ENCODE data around the gene RPS29. TPM values are rescaled to one million over a fixed set of nuclear protein-coding genes. Genes with fewer than 3 reads are reported as not detected.
A peak's percentile ranks its signal among the peaks of the same experiment; 100 is the strongest.
"Not testable (repeated sequence)": the region's sequence is repeated elsewhere in the genome, so short reads cannot be mapped to it uniquely, and the experiment has no call there.

The RPS29 gene
- total RNA-seq = 1,000 to 10,000 TPM; 2,303 to 2,539 (median 2,513) TPM

DNA sequence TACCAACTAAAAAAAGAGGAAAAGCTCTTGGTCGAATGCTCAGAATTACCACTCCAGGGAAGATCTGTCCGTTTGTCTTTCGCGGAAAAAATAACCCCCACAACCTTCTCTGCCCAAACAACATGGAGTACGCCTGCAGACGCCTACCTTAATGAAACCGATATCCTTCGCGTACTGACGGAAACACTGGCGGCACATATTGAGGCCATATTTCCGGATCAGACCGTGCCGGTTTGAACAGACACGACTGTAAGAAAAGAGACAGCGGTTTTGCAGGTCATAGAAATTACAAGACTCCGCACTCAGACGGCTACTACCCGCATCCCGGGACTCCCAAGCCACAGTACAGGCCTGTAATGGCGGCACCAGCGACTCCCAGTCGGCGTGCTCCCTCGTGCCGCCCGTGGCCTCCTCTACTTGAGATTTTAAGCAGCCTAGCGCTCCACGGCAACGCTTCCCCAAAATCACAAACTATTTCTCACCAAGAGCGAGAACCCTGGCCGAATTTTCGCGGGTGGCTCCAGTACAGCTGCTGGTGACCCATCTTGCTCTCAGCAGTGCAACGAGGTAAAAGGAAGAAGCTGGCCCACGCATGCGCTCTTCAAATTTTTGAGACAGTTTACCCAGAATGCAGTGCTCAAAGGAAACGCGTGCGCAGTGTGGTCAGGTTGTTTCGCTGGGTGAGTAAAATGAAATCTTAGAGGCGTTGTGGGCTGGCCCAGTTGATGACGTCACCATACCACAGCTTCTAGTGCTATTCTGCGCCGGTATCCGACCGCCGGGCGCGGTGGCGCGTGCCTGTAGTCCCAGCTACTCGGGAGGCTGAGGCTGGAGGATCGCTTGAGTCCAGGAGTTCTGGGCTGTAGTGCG, at the start of gene RPS29:
RPS29 (minus strand) TSS at position 578 of the 870 bp plus-strand sequence; CDS start at position 544, 34 bp downstream.
- Mint-ChIP-seq H3K27me3 (ENCODE audit: low read depth) (peaks cover 1% of the 10 kb centered on the region), H3K36me3 (ENCODE audit: insufficient read depth) (peaks cover 48% of the 10 kb centered on the region), H3K9me3 (no peaks in the 10 kb centered on the region), H3K4me3 (peak within 1 kb of the TSS; percentile 93), H3K4me1 (ENCODE audit: low read depth) (peaks cover 36% of the 10 kb centered on the region)
- peak; percentile 98 for DNase-seq
- peak; percentile 86 to 87 for ATAC-seq

DNA sequence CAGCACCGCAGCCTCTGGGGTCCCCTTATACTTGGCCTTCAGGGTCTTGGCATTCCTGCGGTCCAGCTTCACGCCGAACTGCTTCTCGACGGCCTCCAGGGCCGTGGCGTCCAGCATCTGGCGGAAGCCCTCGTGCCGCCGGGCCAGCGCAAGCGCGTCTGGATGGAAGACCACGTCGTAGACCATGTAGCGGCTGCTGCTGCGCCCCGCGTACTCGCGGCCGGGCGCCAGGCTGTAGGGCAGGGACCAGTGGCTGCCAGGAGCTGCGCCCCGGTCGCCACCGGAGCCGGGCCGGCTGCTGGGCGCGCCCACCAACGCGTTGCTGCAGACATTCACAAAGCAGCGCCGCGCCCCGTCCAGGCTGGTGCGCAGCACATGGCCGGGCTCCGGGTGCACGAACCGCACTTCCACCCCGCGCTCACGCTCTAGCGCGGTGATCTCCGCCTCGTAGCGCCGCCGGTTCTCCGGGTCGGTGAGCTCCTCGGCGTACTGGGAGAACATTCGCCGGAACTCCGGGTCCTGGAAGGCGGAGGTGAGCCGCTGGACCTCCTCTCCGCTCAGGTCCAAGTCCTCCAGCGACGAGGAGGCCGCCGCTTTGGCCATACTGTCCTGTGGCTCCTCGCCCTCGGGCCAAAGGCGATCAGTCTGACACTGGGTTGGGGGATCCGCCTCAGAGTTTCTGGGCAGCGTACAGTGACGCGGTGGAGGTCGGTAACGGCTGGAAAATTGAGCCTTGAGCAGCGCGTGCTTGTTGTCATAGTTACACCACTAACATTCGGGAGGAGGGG, 48.6 kb upstream of the RPS29 start, which contains the start of gene DNAAF2:
DNAAF2 (minus strand) TSS at position 698 of the 788 bp plus-strand sequence; CDS start at position 603, 95 bp downstream.
- Mint-ChIP-seq H3K36me3 (ENCODE audit: insufficient read depth) (peaks cover 23% of the 10 kb centered on the region), H3K9me3 (no peaks in the 10 kb centered on the region), H3K4me3 (peak within 1 kb of the TSS; percentile 96), H3K4me1 (ENCODE audit: low read depth) (peaks cover 45% of the 10 kb centered on the region), H3K27me3 (ENCODE audit: low read depth) (no peaks in the 10 kb centered on the region)
- ATAC-seq (peak; percentile 46 to 47), DNase-seq (peak; percentile 55)

DNA sequence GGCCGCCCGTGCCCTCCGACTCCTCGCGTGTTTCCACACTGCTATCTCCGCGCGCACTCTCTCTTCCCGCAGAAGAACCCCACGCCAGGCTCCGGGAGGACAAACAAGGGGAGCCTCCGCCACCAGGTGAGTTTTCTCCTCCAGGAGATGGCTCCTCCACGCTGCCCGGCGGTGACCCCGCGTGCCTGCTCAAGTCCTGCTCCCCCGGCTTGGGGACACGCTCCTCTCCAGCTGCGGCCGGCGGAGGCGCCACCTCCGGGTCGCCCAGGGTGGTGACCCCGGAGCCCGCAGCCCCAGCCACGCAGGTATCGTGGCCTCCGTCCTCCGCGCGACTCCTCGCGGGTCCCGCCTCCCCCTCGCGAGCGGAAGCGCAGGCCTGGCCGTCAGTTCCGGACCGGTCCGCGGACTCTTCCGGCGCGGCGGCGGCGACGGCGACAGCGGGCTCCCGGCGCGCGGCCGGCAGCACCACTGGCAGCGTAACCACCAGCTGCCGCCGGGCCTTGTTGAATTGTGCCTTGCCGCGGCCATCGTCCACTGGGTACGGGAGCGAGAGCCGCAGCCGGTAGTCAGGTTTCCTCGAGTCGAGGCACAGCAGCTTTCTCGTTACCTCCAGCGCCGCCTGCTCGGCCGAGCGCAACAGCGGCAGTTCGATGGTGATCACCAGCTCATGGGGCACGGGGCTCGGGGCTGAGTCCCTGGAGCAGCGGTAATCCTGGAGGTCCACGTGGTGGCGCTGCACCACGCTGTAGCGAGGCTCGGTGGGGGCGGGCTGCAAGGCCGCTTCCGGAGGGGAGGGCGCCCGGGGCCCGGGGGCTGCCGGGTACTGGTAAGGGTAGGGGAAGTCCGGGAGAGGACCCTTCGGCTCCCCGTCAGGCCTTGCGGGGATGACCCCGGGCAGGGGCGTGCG, 47.7 kb upstream of the RPS29 start:
- Mint-ChIP-seq H3K36me3 (ENCODE audit: insufficient read depth) (peaks cover 19% of the 10 kb centered on the region), H3K4me3 (peak overlapping the region; percentile 96), H3K4me1 (ENCODE audit: low read depth) (peaks cover 40% of the 10 kb centered on the region), H3K27me3 (ENCODE audit: low read depth) (no peaks in the 10 kb centered on the region), H3K9me3 (no peaks in the 10 kb centered on the region)
- ATAC-seq (peak; percentile 84 to 86), DNase-seq (peak; percentile 93)

DNA sequence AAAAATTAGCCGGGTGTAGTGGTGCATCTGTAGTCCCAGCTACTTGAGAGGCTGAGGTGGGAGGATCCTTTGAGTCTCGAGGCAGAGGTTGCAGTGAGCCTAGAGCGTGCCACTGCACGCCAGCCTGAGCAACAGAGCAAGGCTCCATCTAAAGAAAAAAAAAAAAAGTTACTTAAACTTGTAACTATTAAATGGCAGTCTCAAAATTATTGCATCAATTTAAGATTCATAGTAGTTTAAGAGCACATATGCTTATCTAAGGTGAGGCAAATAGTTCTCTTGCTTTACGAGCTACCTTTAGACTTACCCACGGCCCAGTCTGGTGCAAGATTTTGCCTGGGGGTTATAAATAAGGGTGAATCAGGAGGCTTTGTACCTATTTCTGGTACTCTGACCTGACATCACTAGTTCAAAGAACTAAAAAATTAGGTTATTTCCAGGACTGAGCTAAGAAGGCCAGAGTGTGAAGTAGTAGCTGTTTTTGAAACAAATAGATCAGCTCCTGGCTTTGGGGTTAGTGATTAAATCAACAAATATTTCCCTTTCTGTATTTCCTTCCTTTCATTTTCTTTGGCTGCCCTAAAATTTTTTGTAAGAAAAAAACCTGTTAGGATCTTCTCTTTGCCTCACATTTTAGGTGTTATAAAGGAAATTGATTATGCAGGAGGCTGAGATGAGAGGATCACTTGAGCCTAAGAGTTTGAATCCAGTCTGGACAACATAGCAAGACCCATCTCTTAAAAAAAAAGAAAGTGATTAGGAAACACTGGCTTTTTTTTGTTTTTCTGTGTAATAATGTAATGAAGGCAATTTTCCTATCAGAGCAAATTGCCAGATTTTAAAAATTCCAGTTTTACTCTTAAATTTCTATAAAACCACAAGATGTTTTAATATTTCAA, 38.0 kb upstream of the RPS29 start:
- ATAC-seq = no peak
- no peak for DNase-seq
- H3K9me3 Mint-ChIP-seq = no peaks in the 10 kb centered on the region
- peaks cover 22% of the 10 kb centered on the region for H3K36me3 Mint-ChIP-seq (ENCODE audit: insufficient read depth)
- H3K27me3 Mint-ChIP-seq (ENCODE audit: low read depth) = no peaks in the 10 kb centered on the region
- H3K4me1 Mint-ChIP-seq (ENCODE audit: low read depth) = peaks cover 42% of the 10 kb centered on the region
- H3K4me3 Mint-ChIP-seq = peak overlapping the region; percentile 97

DNA sequence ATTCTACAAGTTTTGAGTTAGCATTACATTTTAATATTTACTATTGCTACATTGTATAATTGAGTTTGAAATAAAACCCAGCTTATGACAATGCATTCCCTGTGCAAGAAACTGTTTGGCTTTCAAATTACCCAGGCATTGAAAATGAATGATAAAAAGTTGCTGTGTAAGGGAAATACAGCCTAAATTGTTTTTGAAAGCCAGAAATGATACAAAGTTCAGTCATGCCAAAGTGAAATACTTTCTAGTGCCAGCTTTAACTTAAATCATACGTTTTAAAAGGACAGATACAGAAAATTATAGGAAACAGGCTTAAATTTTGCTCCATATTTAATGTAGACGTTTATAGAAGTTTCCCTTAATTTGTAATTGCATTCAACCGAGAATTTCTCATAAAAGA, 37.2 kb upstream of the RPS29 start:
- Mint-ChIP-seq H3K4me3 (peak overlapping the region; percentile 97), H3K4me1 (ENCODE audit: low read depth) (peaks cover 47% of the 10 kb centered on the region), H3K9me3 (no peaks in the 10 kb centered on the region), H3K36me3 (ENCODE audit: insufficient read depth) (peaks cover 29% of the 10 kb centered on the region), H3K27me3 (ENCODE audit: low read depth) (no peaks in the 10 kb centered on the region)
- ATAC-seq (no peak), DNase-seq (no peak)

DNA sequence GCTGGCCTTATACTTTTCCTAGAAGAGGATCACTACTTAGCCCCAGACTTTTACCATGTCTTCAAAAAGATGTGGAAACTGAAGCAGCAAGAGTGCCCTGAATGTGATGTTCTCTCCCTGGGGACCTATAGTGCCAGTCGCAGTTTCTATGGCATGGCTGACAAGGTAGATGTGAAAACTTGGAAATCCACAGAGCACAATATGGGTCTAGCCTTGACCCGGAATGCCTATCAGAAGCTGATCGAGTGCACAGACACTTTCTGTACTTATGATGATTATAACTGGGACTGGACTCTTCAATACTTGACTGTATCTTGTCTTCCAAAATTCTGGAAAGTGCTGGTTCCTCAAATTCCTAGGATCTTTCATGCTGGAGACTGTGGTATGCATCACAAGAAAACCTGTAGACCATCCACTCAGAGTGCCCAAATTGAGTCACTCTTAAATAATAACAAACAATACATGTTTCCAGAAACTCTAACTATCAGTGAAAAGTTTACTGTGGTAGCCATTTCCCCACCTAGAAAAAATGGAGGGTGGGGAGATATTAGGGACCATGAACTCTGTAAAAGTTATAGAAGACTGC, 35.9 kb upstream of the RPS29 start:
- peak overlapping the region; percentile 97 for H3K4me3 Mint-ChIP-seq
- peaks cover 34% of the 10 kb centered on the region for H3K36me3 Mint-ChIP-seq (ENCODE audit: insufficient read depth)
- no peak for DNase-seq
- no peaks in the 10 kb centered on the region for H3K9me3 Mint-ChIP-seq
- peaks cover 53% of the 10 kb centered on the region for H3K4me1 Mint-ChIP-seq (ENCODE audit: low read depth)
- H3K27me3 Mint-ChIP-seq (ENCODE audit: low read depth) = no peaks in the 10 kb centered on the region
- no peak for ATAC-seq

DNA sequence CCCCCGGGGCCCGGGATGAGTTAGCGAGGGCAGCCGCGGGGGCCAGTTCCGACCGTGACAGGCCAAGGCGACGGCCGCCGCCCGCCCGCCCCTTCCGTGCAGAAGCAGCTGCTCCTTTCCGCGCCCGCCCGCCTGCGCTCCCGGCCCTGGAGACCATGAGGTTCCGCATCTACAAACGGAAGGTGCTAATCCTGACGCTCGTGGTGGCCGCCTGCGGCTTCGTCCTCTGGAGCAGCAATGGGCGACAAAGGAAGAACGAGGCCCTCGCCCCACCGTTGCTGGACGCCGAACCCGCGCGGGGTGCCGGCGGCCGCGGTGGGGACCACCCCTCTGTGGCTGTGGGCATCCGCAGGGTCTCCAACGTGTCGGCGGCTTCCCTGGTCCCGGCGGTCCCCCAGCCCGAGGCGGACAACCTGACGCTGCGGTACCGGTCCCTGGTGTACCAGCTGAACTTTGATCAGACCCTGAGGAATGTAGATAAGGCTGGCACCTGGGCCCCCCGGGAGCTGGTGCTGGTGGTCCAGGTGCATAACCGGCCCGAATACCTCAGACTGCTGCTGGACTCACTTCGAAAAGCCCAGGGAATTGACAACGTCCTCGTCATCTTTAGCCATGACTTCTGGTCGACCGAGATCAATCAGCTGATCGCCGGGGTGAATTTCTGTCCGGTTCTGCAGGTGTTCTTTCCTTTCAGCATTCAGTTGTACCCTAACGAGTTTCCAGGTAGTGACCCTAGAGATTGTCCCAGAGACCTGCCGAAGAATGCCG, 35.1 kb upstream of the RPS29 start:
- DNase-seq = peak; percentile 47
- Mint-ChIP-seq H3K4me3 (peak overlapping the region; percentile 97), H3K27me3 (ENCODE audit: low read depth) (no peaks in the 10 kb centered on the region), H3K36me3 (ENCODE audit: insufficient read depth) (peaks cover 31% of the 10 kb centered on the region), H3K4me1 (ENCODE audit: low read depth) (peaks cover 51% of the 10 kb centered on the region), H3K9me3 (no peaks in the 10 kb centered on the region)
- peak; percentile 18 to 20 for ATAC-seq

DNA sequence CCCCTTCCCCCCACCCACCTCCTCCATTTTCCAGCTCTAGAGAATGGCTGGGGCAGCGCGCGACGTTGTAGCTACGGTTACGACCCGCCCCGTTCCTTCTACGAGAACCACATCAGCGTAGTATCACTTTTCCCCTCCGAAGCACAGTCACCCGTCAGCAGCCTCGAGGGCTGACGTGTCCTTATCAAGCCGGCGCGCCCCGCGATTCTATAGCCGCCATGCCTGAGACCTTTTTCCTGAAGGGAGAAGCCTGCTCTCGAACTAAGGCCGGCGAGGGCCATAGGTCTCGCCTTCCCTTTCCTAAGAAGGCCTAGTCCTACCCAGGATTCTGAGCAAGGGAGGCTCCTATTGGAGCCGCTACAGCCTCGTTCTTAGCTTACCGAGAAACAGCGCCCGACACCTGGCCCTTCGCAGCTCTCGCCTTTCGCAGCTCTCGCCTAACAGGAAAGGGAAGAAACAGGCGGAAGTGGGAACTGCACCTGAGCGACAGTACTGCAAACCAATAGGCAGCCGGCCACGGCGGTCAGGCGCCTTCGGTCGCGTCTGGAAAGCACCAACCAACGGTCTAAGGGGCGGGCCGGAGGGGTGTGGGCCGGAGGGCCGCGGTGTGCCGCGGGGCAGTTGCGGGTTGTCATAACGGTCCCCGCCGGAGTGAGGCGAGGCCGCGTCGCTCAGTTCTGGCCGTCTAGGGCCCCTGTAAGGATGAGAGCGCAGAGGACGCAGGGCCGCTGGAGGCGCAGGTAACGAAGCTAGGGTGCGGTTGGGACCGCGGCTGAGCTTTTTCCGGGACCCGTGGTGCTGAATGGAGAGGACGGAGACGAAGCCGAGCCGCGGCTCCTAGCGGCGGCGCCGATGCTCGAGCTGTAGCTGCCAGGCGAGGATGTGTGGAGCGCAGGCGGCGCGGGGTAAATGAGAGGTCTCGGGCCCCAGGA, 34.3 kb upstream of the RPS29 start, which contains the start of the genes MGAT2 and RPL36AL:
MGAT2 (plus strand) TSS at position 618 of the 932 bp plus-strand sequence. CDS start 470 bp downstream, outside the sequence.
RPL36AL (minus strand) TSS at position 445 of the 932 bp plus-strand sequence. CDS start 1,522 bp downstream, outside the sequence.
- Mint-ChIP-seq H3K27me3 (ENCODE audit: low read depth) (no peaks in the 10 kb centered on the region), H3K4me3 (peak within 1 kb of the TSS; percentile 97), H3K36me3 (ENCODE audit: insufficient read depth) (peaks cover 33% of the 10 kb centered on the region), H3K4me1 (ENCODE audit: low read depth) (peaks cover 49% of the 10 kb centered on the region), H3K9me3 (no peaks in the 10 kb centered on the region)
- ATAC-seq = peak; percentile 91
- peak; percentile 89 for DNase-seq

DNA sequence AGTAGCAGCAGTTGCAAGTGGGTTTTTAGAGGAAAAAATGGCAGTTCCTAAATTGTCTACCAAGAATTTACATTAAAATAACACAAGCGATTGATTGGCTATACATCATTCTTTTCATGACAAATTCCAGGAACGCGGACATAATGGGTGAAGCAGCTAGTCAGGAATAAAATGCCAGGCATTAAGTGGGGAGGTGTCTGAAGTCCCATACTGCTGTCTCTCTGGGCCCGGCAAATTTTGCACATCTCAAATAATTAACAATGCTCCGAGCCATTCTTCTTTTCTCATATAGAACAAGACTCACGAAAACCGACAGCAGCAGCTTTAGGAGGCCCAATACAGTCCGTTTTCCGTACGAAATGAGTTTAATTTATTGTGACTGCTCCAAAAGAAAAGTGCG, 33.5 kb upstream of the RPS29 start:
- Mint-ChIP-seq H3K27me3 (ENCODE audit: low read depth) (no peaks in the 10 kb centered on the region), H3K4me3 (peak overlapping the region; percentile 97), H3K9me3 (no peaks in the 10 kb centered on the region), H3K4me1 (ENCODE audit: low read depth) (peaks cover 45% of the 10 kb centered on the region), H3K36me3 (ENCODE audit: insufficient read depth) (peaks cover 33% of the 10 kb centered on the region)
- DNase-seq (no peak), ATAC-seq (no peak)

DNA sequence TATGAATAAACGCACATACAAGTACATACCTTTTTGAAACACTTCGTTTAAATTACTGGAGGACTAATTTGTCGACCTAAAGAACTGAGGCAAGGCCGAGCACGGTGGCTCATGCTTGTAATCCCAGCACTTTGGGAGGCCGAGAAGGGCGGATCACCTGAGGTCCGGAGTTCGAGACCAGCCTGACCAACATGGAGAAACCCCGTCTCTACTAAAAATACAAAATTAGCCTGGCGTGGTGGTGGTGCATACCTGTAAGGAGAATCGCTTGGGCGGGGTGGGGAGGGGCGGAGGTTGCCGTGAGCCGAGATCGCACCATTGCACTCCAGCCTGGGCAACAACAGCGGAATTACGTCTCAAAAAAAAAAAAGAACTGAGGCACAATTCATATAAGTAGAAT, 33.1 kb upstream of the RPS29 start:
- Mint-ChIP-seq H3K36me3 (ENCODE audit: insufficient read depth) (peaks cover 32% of the 10 kb centered on the region), H3K4me1 (ENCODE audit: low read depth) (peaks cover 42% of the 10 kb centered on the region), H3K4me3 (peak overlapping the region; percentile 97)
- not testable (repeated sequence) for H3K9me3 Mint-ChIP-seq; DNase-seq; ATAC-seq; H3K27me3 Mint-ChIP-seq (ENCODE audit: low read depth)

DNA sequence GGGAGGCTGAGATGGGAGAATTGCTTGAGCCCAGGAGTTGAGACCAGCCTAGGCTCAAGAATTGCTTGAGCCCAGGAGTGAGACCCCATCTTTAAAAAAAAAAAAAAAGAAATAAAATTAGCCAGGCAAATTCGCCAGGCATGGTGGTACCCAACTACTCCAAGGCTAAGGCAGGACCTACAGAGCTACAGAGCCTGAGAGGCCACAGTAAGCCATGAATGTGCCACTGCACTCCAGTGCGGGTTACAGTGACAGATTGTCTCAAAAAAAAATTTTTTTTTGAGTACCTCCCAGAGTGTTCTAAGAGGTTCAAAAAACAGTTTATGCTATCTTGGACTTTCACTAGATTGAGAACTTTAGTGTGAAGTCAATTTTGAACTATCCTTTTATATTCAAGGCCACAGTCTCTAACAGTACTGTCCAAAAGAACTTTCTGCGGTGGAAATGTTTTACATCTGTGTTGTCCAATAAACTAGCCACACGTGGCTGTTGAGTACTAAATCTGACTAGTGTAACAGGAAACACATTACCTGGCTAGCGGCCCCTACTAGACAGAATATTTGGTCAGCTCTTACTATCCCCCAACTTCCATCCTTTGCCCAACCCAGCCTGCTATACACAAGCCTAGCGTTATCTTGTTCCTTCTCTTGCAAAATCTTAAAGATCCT, 31.8 kb upstream of the RPS29 start:
- Mint-ChIP-seq H3K4me1 (ENCODE audit: low read depth) (peaks cover 29% of the 10 kb centered on the region), H3K4me3 (peak overlapping the region; percentile 97), H3K27me3 (ENCODE audit: low read depth) (no peaks in the 10 kb centered on the region), H3K9me3 (no peaks in the 10 kb centered on the region), H3K36me3 (ENCODE audit: insufficient read depth) (peaks cover 32% of the 10 kb centered on the region)
- DNase-seq (no peak), ATAC-seq (no peak)

Measured in activated T-cell treated with anti-CD3 and anti-CD28 coated beads, Interleukin-2, amount 50 U/mL, for 4 hours (primary cell).